ENCODE data around the gene KIF13A.

- no peak for TF ChIP-seq CTCF (IDR thresholded peaks at IDR 0.05)
- TF ChIP-seq POLR2A (IDR thresholded peaks at IDR 0.05), result no peak
Measured at GRCh38 chr6:17855381-17855780, 132.1 kb downstream of the KIF13A start.
